ENCODE measurements around the gene PAEP.

Gene PAEP

DNA sequence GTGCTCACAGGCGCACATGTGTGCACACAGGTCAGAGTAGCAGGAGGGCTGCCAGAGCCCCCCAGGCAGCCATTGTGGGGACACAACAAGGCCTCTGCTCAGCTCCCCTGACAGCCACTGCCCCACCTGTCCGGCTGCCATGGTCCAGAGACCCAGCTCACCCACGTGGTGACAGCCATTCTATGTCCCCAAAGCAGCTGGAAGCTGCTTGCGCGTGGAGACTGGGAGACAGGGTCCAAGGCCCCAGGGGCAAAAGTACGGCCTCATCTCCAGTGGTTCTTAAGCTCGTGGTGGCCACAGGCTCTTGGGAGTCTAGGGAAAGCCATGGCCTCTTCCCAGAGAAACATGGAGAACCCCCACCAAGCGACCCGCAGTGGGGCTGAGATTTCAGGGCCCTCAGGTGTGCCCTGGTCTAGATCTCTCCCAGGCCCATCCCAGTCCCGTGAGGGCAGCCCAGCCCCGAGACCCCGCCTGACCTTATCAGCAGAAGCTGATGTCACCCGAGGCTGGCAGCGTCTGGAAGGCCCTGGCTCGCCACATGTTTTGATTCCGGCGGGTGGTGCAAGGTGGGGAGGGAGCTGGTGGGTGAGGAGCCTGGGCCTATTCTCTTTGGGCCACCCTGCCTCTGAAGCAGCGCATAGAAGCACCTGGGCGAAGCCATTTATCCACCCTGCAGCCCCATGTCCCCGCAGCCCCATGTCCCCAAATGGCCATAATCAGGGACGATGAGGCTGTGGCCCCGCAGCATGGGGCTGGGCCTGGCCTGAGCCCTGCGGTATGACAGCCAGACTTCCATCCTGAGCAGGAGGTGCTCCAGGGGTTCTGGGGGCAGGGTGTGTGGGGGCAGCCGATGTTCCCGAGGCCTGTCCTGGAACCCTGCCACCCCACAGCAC lies 46.1 kb downstream of the PAEP start:
- H3K27ac Mint-ChIP-seq = no peak overlapping the region
- H3K36me3 Mint-ChIP-seq = no peaks in the 10 kb centered on the region
- H3K4me1 Mint-ChIP-seq = no peaks in the 10 kb centered on the region
- H3K9me3 Mint-ChIP-seq = peaks cover 12% of the 10 kb centered on the region
- H3K27me3 Mint-ChIP-seq = peaks cover 35% of the 10 kb centered on the region
- no peak overlapping the region for H3K4me3 Mint-ChIP-seq
- no peak for ATAC-seq

DNA sequence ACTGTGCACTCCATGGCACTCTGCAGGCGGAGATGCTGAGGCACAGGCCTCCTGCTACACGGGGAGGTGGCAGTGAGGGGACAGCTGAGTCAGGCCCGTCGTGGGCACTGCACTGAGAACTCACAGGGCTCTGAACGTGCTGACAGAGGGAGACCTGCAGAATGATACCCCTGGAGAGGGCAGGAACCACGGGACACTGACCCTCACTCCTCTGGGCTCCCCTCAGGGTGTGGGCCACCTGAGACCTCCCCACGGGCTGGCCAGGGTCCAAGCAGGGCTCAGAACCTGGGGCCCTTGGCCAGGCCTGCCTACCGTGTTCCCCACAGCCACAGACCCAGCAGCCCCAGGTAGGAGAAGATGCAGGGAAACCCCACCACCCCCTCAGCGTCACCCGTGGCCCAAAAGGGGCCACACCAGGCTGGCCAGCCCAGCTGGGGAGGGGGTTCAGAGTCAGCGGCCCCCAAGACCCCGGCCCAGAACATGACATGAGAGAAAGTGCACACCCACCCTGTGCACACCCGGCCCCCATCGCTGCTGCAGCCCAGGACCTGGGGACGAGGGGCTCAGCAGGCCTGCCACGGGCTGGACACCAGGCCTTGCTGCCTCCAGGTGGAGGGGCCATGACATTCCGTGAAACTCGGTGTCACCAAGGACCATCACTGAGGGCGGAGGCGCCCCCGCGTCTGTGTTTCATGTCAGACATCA lies 46.9 kb downstream of the PAEP start:
- ATAC-seq = no peak
- Mint-ChIP-seq H3K36me3 (no peaks in the 10 kb centered on the region), H3K27me3 (peaks cover 27% of the 10 kb centered on the region), H3K4me3 (no peak overlapping the region), H3K9me3 (peaks cover 12% of the 10 kb centered on the region), H3K27ac (no peak overlapping the region), H3K4me1 (no peaks in the 10 kb centered on the region)

- Mint-ChIP-seq H3K4me3 (no peak overlapping the region), H3K36me3 (no peaks in the 10 kb centered on the region), H3K4me1 (no peaks in the 10 kb centered on the region), H3K27me3 (peaks cover 22% of the 10 kb centered on the region), H3K9me3 (peaks cover 12% of the 10 kb centered on the region), H3K27ac (no peak overlapping the region)
- ATAC-seq = no peak
Measured at GRCh38 chr9:135608999-135609317, 47.4 kb downstream of the PAEP start.

DNA sequence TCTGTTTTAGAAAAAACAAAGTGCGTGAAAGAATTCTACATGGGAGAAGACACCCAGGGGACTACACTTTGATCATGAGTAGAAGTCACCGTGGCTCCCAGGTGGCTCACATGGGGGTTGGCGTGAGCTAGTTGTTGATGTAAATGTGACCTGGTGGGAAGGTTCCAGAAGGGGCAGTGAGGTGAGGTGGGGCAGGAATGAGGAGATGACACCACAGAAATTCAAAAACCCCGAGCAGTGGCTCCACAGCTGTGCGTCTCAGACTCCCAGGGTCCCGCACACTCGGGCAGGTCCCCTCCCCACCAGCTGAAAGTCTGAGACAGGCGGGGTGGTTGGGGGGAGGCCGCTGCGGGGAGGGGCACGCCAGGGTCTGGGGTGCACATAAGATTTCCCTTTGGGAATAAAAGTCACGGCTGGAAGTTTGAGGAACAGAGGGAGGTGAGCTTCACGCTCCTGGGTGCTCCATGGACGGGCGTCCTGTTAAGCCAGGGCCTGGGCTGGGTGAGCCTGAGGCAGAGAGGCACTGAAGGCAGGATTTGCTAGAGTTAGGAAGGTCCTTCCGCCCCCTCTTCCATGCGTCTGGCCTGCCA lies 47.9 kb downstream of the PAEP start:
- peaks cover 19% of the 10 kb centered on the region for H3K27me3 Mint-ChIP-seq
- no peak overlapping the region for H3K4me3 Mint-ChIP-seq
- H3K36me3 Mint-ChIP-seq = no peaks in the 10 kb centered on the region
- peaks cover 12% of the 10 kb centered on the region for H3K9me3 Mint-ChIP-seq
- no peak for ATAC-seq
- no peak overlapping the region for H3K27ac Mint-ChIP-seq
- H3K4me1 Mint-ChIP-seq = no peaks in the 10 kb centered on the region

GRCh38 chr9:135610290-135611141 lies 49.0 kb downstream of the PAEP start:
- Mint-ChIP-seq H3K36me3 (no peaks in the 10 kb centered on the region), H3K27ac (no peak overlapping the region), H3K27me3 (peaks cover 15% of the 10 kb centered on the region), H3K4me3 (no peak overlapping the region), H3K9me3 (peaks cover 12% of the 10 kb centered on the region), H3K4me1 (no peaks in the 10 kb centered on the region)
- no peak for ATAC-seq

DNA sequence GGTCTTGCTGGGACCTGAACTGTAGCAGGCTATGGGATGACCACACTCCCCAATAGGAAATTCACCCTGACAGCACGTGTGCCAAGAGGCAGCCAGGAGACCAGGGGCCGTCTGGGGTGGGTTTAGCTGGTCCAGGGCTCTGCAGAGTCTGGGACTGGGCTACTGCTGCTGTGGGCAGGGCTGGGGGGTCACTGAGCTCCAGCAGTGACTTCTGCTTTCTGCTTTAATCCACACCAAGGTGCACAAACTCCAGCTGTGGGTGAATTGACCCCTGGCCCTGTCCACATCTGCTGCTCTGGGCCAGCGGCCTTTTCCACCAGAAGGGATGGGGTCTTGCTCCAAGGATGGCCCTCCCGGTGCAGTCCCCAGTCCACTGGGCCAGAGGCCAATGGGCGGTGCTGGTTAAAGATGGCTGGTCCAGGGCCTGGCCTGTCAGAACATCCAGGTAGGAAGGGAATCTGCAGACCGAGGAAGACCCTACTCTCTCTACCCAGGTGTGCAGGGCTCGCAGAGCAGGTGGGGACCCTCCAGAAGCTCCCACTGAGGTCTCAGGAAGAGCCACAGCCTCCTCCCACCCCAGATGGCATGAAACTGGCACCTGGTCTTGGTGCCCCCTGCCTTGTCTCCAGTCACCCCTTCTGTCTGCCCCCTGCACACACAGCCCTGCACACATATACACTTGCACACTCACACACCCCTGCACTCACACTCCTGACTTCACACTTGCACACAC lies 49.8 kb downstream of the PAEP start:
- no peak for ATAC-seq
- Mint-ChIP-seq H3K4me1 (no peaks in the 10 kb centered on the region), H3K4me3 (no peak overlapping the region), H3K36me3 (no peaks in the 10 kb centered on the region), H3K27ac (no peak overlapping the region), H3K27me3 (peaks cover 15% of the 10 kb centered on the region), H3K9me3 (peaks cover 12% of the 10 kb centered on the region)

DNA sequence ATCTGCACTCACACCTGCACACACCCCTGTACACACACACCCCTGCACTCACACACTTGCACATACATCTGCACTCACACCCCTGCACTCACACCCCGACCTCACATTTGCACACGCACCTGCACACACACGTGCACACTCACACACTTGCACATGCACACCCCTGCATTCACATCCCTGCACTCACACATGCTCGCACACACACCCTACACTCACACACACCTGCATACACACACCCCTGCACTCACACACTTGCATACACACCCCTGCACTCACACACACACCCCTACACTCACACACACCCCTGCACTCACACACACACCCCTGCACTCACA lies 50.3 kb downstream of the PAEP start:
- H3K27me3 Mint-ChIP-seq = peaks cover 19% of the 10 kb centered on the region
- peaks cover 12% of the 10 kb centered on the region for H3K9me3 Mint-ChIP-seq
- no peaks in the 10 kb centered on the region for H3K36me3 Mint-ChIP-seq
- H3K4me1 Mint-ChIP-seq = no peaks in the 10 kb centered on the region
- no peak overlapping the region for H3K27ac Mint-ChIP-seq
- ATAC-seq = no peak
- H3K4me3 Mint-ChIP-seq = no peak overlapping the region

DNA sequence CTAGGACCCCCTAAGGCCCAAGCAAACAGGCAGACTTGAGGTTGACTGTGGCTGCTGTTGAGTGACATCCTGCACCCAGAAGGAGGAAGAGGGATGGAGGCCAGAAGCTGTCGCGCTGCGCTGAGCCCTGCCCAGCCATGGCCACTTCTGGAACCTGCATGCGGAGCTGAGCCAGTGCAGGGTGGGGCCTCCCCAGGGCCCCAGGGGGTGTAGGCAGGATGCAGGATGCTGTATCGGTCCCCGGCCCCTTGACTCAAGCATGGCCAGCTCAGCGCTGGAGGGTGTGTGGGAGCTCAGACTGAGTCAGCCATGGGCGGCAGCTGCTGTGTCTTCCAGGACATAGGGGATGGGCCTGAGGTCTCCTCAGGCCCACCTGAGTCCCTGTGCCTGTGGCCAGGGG lies 50.9 kb downstream of the PAEP start:
- Mint-ChIP-seq H3K4me1 (no peaks in the 10 kb centered on the region), H3K27me3 (peaks cover 25% of the 10 kb centered on the region), H3K4me3 (no peak overlapping the region), H3K9me3 (peaks cover 12% of the 10 kb centered on the region), H3K27ac (no peak overlapping the region), H3K36me3 (no peaks in the 10 kb centered on the region)
- ATAC-seq = no peak

GRCh38 chr9:135612981-135613910 lies 51.7 kb downstream of the PAEP start:
- peaks cover 33% of the 10 kb centered on the region for H3K27me3 Mint-ChIP-seq
- no peak overlapping the region for H3K4me3 Mint-ChIP-seq
- H3K9me3 Mint-ChIP-seq = peaks cover 12% of the 10 kb centered on the region
- no peaks in the 10 kb centered on the region for H3K36me3 Mint-ChIP-seq
- H3K27ac Mint-ChIP-seq = no peak overlapping the region
- no peak for ATAC-seq
- H3K4me1 Mint-ChIP-seq = no peaks in the 10 kb centered on the region

- Mint-ChIP-seq H3K9me3 (peaks cover 12% of the 10 kb centered on the region), H3K4me1 (no peaks in the 10 kb centered on the region), H3K4me3 (no peak overlapping the region), H3K27ac (no peak overlapping the region), H3K27me3 (peaks cover 42% of the 10 kb centered on the region), H3K36me3 (no peaks in the 10 kb centered on the region)
- no peak for ATAC-seq
Measured at GRCh38 chr9:135613946-135614805, 52.6 kb downstream of the PAEP start.

GRCh38 chr9:135614821-135615665 lies 53.5 kb downstream of the PAEP start:
- no peaks in the 10 kb centered on the region for H3K36me3 Mint-ChIP-seq
- H3K9me3 Mint-ChIP-seq = peaks cover 8% of the 10 kb centered on the region
- H3K4me3 Mint-ChIP-seq = no peak overlapping the region
- no peaks in the 10 kb centered on the region for H3K4me1 Mint-ChIP-seq
- peaks cover 40% of the 10 kb centered on the region for H3K27me3 Mint-ChIP-seq
- ATAC-seq = no peak
- no peak overlapping the region for H3K27ac Mint-ChIP-seq
